Cerebellar nuclear complex (tissue), 1 donor: ENCODE data around the gene GALNT9.
A peak's percentile ranks its signal among the peaks of the same experiment; 100 is the strongest.
"Not testable (repeated sequence)": the region's sequence is repeated elsewhere in the genome, so short reads cannot be mapped to it uniquely, and the experiment has no call there.

ENCODE experiments used
- DNase-seq, 2 experiments: peaks; one replicate each; lab custom pipeline; 2025; lab: John Stamatoyannopoulos, UW

Gene GALNT9

DNA sequence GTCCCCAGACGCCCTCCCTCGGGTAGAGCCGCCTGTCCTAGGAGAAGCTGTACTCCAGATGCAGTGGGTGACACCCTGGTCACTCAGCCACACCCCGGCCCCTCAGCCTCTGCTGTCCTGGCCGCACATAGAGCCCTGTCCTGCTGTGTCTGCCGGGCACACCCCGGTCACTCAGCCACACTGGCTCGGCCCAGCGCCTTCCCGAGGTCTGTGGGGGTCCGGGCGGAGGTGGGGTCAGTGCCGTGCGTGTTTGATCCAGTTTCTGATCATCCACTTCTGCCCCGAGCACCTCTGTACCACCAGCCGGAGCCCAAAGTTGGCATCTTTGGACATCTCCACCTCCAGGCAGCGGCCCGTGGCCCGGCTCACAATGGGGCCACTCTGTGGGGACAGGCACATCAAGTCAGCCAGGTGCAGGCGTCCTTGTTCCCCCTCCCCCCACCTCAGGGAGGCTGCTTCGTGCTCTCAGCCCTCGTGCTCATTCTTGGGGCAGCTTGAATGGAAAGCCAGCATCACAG, 132.5 kb downstream of the GALNT9 start:
- no peak for DNase-seq

DNA sequence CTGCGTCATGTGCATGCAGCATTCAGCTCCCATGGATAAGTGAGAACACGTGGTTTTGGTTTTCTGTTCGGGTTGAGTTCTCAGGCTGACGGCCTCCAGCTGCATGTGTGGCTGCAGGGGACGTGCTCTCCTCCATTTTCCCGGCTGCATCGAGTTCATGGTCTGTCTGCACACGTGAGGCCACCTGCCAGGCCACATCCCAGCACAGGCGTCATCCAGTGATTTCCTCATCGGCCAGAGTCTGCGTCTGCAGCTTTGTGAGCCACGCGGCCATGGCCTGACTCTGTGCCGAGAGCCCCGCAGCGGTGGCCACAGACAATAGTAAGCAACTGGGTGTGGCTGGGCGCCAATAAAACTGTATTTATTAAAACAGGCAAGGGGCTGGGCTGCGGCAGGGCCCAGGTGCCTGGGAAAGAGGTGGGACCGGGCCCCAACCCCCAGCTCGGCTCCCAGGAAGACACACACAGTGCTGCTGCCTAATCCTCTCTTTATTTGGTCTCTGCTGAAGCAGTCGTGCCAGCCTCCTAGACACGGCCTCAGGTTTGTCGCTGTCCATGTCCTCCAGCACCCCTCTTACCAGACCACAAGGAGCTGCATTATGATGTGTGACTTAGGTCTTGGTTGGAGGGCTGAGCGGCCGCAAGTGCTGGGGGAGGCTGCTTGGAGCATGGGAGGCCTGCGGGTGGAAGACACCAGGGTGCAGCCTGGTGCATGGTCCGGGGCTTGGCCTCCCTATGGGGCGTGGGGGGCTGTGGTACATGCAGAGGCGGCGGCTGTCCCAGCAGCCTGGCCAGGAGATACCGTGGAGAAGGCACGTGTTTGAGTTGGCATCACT, 133.1 kb downstream of the GALNT9 start:
- no peak for DNase-seq

DNA sequence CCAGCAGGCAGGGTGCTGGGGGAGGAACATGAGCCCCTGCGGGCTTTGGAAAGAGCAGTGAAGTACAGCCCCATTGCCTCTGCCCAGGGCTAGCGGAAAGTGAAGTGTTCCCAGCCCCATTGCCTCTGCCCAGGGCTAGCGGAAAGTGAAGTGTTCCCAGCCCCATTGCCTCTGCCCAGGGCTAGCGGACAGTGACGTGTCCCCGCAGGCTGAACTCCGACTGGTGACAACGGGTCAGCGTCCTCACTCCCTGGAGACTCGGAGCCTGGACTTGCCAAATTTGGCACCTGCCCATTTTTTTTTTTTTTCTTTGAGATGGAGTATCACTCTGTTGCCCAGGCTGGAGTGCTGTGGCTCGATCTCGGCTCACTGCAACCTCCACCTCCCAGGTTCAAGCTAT, 134.1 kb downstream of the GALNT9 start:
- not testable (repeated sequence) for DNase-seq

DNA sequence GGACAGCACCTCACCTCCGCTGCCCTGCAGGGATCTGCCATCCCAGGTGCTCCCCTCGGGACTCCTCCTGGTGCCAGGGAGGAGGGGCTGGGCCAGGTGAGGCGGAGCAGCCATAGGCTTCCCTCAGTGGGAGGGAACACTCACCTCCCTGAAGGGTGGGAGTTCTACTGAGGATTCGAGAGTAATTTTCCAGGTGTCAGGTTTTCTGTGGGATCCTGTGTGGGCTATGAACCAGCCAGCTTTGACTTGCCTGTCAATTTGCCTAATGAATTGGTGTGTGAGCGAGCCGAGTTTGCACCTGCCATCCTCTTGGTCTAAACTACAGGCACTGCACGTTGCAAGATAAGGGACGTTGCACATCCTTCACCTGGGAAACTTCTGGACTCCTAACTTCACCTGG, 134.8 kb downstream of the GALNT9 start:
- no peak for DNase-seq

DNA sequence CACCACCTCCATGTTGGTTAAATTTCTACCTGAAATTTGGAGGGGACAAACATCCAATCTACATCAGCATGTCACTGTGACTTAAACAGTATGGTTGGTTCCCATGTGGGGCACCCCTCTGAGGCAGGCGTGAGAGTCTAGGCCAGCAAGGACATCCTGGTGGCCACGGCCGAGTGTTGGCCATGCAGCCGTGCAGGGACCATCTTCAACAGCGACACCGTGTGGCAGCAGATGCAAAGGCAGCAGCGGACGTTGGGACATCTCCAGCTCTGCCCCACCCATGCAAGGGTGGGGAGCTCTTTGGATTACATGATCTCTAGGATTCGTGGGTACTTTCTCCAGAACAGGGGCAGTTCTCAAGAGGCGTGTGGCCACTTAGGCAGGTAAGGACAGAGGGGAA, 135.3 kb downstream of the GALNT9 start:
- DNase-seq = no peak

DNA sequence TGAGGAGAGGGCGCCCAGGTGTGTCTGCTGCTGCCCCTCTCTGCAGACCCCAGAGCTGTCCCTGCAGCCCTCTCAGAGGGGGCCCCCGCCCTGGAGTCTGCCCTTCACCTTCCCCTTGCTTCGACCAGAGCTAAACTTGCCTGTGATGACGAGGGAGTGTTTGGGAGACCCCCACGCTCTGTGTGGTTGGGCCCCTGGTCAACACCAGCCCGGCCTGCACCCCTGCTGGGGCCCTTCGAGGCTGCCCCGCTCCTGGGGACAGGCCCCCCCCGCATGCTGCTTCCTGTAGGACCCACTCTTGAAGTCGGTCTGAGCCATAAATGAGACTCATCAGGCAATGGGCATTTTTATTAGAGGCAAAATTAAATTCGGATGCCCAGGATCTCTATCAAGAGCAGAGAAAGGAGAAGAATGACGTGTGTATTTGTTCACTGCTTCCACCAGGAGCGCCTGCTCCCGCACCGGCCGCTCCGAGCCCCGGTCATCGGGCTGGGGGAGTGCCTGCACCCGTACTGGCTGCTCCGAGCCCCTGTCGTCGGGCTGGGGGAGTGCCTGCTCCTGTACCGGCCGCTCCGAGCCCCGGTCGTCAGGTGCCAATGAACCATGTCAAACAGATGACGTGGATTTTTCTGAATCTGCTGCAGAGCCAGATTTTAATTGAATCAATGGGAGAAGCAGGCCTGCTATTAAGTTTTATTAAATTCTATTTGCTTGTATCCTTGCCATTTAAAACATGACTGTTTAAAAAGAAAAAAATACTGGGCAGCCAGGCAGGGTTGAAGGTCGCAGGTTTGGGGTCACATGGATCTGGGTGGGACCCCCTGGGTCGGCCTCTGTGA, 137.5 kb downstream of the GALNT9 start:
- no peak for DNase-seq

DNA sequence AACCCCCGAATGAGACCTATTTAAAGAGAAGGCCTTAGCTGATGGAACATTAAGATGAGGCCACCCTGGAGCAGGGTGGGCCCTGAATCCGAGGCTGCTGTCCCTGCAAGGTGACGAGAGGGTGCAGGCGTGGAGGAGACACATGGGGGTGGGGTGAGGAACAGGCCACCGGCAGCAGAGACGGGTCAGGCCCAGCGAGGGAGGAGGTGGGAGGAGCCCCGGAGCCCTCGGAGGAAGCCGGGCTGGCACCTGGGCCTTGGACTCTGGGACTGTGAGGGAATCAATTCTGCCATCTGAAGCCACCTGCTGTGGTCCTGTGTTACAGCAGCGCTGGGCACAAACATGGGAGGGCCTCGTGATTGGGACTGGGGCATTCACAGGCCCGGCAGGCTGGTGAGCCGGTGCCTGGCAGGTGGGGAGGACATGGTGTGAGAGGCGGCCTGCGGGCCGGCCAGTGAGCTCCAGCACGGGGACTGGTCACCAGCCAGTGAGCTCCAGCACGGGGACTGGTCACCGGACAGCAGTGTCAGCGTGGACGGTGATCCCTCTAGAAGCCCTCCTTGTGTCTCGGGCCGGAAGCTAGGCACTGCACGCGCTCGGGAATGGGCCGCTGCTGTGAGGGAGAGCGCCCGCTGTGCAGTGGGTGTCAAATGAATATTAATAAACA, 138.4 kb downstream of the GALNT9 start:
- DNase-seq = no peak

DNA sequence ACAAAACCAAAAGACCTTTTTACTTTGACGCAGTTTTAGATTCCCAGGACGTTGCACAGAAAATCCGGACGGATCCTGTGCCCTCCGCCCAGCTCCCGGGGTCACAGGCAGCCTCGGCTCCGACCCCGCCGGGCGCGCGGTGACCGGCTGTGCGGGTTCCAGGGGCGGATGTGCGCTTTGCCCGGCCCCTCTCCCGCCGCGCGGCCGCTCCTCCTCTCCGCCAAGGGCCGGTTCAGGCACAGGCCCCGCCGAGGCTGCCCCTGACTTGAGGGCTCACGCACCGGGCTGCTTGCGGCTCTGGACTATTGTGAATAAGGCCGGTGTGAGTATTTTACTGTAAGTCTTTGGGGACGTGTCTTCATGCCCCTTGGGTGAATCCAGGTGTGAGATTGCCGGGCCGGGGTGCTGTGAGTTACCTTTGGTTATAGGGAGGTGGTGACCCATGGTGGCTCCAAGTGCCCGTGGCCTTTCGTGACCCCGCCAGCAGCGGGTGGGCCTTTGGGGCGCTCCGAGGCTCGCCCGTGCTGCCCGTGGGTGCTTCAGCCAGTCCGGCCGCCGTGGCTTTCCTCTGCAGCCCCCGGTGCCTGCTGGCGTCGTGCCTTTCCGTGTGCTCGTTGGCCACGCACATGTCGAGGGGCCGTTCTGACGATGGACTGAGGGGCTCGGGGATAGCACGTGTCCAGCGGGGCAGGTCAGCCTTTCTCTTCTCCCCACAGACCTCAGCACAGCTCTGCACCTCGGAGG, 139.2 kb downstream of the GALNT9 start:
- no peak for DNase-seq

DNA sequence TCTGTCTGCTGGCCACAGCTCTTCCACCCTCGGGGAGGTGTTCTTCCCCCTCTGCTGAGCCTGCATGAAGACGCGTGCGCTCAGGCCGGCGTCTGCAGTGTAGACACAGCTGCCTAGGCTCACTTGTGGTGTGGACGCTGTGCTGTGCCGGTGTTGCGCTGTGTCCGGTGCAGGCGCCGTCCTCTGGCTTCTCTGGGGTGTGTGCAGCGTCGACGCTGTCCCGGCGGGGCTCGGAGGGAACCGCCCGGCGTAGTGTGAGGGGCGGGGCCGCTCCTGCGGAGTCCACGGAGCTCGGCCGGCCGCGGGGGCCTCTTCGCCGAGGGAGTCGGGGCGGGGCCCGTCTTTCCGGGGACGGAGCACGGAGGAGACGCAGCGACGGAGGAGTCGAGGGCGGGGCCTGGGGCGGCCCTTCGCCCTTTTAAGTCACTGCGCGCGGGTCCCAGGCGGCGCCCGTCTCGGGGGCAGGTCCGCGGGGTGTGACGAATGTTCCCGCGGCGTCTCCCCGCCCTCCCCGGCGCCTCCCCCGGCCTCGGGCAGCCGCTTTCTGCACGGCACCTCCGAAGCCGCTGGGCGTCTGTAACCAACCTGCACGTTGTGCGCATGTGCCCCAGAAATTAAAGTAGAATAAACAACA, 139.9 kb downstream of the GALNT9 start:
- DNase-seq = peak in 1 of 2 experiments; percentile 12

DNA sequence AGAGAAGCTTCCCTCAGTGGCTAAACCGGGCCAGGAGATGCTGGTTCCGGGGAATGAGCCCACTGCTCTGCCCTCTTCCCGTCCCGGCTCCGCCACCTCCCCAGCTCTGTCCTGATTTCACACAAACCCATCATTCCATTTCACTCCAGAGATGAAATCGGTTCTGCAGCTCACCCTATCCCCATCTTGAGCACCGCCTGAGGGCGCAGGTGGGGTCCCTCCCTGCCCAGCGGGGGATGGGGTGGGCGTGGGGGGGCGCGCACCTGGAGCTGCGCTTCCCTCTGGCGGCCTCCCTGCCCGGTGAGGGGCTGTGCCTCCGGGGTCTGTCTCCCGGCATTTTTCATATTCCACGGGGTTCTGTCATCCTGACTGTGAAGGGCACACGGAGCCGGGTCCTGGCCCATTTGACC, 140.5 kb downstream of the GALNT9 start:
- no peak for DNase-seq

DNA sequence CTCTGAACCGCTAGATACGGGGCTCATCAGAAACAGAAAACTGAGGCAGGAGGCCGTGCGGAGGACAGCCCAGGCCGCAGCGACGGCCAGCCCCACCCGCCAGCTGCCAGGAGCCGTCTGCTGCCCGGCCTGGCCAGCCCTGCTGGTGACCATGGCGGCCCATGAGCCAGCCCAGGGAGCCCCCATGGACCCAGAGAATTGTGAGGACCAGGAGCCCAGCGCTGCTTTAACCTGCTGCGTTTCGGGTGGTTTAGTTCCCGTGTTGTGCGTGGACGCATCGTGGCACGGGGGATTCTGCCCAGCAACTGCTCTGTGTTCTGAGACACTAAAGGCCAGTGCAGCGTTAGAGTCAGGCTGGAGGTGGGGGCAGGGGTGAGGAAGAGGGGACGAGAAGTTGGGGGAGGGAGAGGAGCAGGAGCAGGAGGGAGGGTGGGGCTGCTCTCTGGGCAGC, 140.9 kb downstream of the GALNT9 start:
- DNase-seq = no peak

DNA sequence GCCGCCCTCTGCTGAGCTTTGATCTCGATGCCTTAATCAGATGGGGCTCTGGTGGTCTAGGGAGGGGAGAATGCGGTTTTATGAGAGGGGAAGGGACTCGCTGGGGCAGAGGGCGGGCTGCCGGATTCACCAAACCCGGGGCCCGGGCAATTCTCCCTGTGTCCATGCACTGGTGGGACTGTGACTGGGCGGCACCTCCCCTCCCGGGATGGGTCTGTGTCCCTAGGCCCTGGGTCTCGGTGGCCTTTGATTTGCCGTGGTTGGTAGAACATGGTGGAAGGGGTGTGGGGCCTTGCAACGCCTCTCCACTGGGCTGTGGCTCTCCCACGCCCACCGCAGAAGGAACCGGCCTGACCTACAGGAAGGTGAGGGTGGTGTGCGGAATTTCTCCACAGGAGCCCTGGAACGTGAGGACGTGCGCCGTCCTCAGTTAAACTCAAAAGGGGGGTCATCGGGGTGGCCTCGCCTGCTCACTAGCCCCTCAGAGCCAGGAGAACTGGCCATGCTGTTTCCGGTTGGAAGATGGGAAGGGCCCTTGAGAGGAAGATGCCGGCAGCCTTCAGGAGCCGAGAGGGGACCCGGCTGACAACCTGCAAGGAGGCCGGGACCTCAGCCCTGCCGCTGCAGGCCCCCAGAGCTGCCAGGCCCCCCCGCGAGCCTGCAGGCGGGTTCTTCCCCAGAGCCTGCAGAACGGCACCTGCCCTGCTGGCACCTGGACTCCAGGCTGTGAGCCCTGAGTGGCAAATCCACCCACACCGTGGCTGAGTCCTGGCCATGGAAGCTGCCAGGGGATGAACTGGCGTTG, 141.5 kb downstream of the GALNT9 start:
- DNase-seq = no peak

DNA sequence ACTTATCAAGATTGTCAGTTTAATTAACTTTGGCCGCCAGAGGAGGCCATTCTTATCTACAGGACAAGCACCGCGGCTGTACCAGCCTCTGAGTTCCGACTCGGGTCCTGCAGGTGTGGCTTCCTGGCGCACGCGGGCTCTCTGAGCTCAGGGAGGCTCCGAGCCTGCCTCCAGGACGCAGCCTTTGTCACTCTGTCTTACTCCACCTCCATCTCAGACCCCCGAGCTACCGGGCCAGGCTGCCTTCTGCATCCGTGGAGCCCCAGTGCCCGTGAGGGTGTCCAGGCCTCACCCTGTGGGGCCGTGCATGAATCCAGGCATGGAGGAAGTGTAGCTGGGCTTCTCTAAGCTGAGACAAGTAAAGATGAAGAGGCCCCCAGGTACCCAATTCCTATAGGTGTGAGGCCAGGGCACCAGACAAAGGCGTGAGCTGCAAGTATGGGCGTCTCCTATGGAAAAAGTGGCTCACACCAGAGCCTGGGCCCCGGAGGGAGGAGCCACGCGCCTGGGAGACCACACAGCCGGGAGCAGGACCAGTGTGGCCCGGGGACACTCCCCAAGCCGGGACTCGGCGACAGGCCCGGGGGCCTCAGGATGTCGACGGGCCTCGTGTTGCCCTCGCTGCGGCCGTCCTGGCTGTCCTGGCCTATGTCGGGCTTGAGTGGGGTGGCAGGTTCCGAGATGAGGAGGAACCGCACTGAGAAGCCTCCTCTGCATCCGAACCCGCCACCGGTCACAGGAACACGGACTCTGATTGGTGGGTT, 142.3 kb downstream of the GALNT9 start:
- DNase-seq = no peak

DNA sequence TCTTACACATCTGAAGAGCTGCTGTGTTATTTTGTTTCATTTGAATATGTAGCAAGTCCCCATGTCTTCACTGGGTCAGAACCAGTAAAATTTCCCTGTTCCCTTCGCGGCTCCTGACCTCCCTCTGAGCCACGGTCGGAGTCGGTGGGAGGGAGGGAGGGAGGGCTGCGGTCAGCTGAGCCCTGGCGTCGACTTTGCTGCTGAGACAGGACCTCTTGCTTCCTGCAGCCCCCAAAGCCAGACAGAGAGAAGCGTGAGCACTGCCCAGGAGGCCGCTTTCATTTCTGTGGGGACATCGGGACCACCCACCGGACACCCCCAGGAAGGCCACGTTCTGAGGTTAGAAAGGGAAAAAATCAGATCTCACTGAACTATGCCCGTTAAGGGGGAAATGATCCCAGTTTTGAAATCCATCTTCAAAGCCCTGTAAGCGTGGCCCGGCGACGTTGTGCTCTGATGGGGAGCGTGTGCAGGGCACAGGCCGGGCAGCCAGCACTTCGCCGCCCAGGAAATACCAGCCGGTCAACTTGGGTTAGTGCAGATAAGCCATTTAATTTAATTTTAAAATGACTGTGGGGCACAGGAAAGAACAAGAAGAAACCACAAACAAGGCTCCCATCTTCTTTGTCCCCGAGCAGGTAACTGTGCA, 143.1 kb downstream of the GALNT9 start:
- no peak for DNase-seq

DNA sequence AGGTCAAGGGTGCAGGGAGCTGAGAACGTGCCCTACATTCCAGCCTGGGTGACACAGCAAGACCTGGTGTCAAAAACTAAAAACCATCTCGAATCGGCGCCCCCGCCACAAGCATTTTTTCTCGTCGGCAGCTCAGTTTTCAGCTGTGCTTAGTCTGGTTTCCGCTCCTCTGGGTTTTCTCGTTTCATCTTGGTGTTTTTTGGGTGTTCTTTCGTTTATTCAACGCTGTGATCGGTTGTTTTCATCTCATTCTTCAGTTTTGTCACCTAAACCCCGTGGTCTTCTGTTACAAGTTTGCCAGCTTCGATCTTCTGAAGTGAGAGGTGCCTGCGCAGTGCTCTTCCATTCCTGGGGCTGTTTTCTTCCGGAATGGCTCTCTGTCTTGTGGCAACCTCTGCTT, 143.7 kb downstream of the GALNT9 start:
- DNase-seq = no peak

DNA sequence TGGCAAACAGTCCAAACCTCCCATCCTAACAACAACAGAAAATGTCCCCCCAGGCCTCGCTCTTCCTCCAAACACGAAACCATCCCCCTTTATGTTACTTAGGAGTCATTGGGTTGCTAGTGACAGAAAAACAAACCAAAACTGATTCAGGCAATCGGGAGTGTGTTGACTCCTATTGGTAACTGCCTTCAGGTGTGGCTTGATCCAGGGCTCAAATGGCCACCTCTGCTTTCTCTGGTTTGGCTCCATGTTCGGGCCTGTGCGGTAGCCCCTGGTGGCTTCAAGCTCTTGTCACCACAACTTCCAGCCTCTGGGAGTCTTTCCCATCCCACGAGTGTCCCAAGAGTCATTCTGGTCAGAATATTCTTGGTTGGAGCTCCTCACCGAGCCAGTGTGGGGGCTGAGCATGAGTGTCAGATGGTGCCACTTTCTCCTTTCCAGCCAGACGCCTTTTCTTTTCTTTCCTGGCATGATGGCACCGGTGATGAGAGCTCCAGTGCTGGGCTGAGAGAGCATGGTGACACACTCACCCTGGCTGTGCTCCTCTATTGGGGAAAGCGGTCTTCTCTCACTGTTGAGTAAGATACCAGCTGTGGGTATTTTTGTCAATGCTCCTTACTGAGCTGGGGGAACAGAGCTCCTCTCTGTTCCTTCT, 146.6 kb downstream of the GALNT9 start:
- DNase-seq = no peak

DNA sequence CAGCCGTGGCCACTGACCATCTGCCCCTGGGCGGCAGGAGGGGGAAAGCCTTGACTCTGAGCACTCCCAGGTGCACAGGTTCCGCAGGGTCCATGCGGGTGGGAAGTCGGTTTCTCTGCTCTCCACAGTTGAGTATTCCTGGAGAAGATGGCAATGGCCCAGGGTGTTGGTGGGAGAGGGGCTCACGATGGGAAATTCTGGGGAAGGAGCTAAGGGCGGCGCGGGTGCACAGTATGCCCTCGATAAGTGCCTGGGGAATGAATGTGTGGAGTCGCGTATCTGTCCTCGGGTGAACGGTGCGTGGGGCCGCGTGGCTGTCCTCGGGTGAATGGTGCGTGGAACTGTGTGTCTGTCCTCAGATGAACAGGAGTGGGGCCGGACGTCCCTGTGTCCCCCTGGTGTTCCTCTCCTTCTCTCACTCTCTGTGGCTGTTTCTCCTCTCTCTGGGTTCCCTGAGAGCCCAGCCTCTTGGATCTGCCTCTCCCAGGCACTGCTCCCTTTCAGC, 147.1 kb downstream of the GALNT9 start:
- no peak for DNase-seq

DNA sequence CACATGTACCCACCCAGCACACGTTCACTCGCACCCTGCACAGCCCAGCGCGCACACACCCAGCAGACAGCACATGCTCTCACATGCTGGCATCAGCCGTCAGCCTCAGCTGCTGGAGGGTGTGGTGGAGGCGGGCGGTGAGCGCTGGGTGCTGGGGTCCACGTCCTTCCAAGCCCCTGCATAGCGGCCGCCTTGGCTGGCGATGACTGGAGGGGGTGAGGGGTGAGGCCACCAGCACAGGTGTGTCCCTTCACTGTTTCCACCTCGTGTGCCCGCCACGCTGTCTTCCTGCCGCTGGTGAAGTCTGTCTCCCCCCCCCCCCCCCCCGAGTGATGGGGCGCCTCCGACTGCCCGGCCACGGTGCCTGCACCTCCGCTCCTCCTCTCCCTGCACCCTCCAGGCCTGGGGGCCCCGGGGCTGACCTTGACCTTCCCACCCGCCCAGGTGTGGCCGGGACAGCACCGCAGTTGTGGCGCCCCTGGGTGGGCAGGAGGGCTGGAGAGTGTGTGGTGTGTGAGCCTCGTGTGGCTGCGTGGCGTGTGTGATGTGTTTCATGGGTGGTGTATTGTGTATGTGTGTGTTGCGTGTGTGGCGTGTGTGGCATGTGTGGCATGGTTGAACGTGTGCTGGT, 147.7 kb downstream of the GALNT9 start:
- DNase-seq = no peak
